ENCODE results near the gene CFAP92.

GRCh38 chr3:129037093-129037419 lies 43.2 kb upstream of the CFAP92 start:
- TF ChIP-seq CTCF (IDR thresholded peaks at IDR 0.05) (no peak), POLR2A (IDR thresholded peaks at IDR 0.05) (no peak), POLR2AphosphoS5 (IDR thresholded peaks at IDR 0.05) (no peak)

Data from breast epithelium (tissue), 3 donors.